GM12892 (cell line): ENCODE measurements around the gene DOCK1.
"Not testable (repeated sequence)": the region's sequence is repeated elsewhere in the genome, so short reads cannot be mapped to it uniquely, and the experiment has no call there.

Experiments used
- POLR2A ChIP-seq: IDR thresholded peaks from 2 replicates; pipeline ENCODE4 v1.6.1; 2011; ENCODE audit warnings: low read depth, low read length, control low read depth
- TAF1 ChIP-seq: IDR thresholded peaks from 2 replicates; pipeline ENCODE4 v1.6.1; 2011; ENCODE audit warnings: low read depth, mild to moderate bottlenecking, control low read depth, low read length, borderline replicate concordance

DNA sequence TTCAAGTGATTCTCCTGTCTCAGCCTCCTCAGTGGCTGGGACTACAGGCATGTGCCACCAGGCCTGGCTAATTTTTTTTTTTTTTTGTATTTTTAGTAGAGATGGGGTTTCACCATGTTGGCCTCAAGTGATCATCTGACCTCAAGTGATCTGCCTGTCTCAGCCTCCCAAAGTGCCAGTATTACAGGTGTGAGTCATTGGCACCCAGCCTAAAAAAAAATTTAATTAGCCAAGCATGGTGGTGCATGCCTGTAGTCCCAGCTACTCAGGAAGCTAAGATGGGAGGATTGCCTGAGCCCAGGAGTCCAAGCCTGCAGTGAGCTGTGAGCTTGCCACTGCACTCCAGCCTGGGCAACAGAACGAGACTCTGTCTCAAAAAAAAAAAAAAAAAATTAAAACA, 16.8 kb upstream of the DOCK1 start:
- TF ChIP-seq POLR2A, TAF1: not testable (repeated sequence)
